Peyer's patch (tissue), 4 donors: Measurements from ENCODE around the gene PERCC1. TPM values are rescaled to one million over a fixed set of nuclear protein-coding genes. Genes with fewer than 3 reads are reported as not detected.

ENCODE experiments used
- DNase-seq, 3 donors: peaks; one replicate each; pipeline ENCODE4 v3.0.0-alpha.2; 2017 to 2019
- H3K27ac ChIP-seq, 4 donors: fragments of 200-600 bp; sonication (generic); one replicate each; pipeline ENCODE4 v1.5.1; 2016 to 2019
- H3K27me3 ChIP-seq, 2 donors: fragments of 200-600 bp; sonication (generic); one replicate each; pipeline ENCODE4 v1.5.1; 2019
- H3K36me3 ChIP-seq, 3 donors: fragments of 200-600 bp; sonication (generic); one replicate each; pipeline ENCODE4 v1.5.1; 2016 to 2019
- H3K4me1 ChIP-seq, 4 donors: fragments of 200-600 bp; sonication (generic); one replicate each; pipeline ENCODE4 v1.5.1; 2016 to 2019
- H3K4me3 ChIP-seq, 4 donors: fragments of 200-600 bp; sonication (generic); 1 replicate in 3 of 4; 2 replicates in 1 of 4; pipeline ENCODE4 v1.5.1; 2016 to 2019; ENCODE audit warnings: mild to moderate bottlenecking in 1 of 4
- H3K9me3 ChIP-seq, 4 donors: fragments of 200-600 bp; sonication (generic); one replicate each; pipeline ENCODE4 v1.5.1; 2016 to 2019; ENCODE audit warnings: mild to moderate bottlenecking in 1 of 4
- POLR2A ChIP-seq, 2 donors: fragments of 450-650 bp; IDR thresholded peaks; one replicate each; pipeline ENCODE4 v1.5.1; 2017; ENCODE audit warnings: antibody characterized with exemption in 2 of 2, mild to moderate bottlenecking in 2 of 2, moderate library complexity in 2 of 2
- total RNA-seq, 4 donors: library from RNA; depleted of rRNA; stranded (reverse); fragments of >200 nt; gene quantifications; one replicate each; pipeline ENCODE4 v1.1.0, GENCODE V29; 2016
- TF ChIP-seq, protein P1 (sequence below), 6 experiments: fragments of 450-650 bp in 4 of 6; fragments of 200-600 bp in 2 of 6; sonication (generic) in 1 of 6; IDR thresholded peaks; one replicate each; pipeline ENCODE4 v1.5.1; 2017 to 2019; ENCODE audit warnings: antibody characterized with exemption in 6 of 6, mild to moderate bottlenecking in 3 of 6, moderate library complexity in 1 of 6

The PERCC1 gene
- total RNA-seq, 4 donors from 2014 or later, result not detected

DNA sequence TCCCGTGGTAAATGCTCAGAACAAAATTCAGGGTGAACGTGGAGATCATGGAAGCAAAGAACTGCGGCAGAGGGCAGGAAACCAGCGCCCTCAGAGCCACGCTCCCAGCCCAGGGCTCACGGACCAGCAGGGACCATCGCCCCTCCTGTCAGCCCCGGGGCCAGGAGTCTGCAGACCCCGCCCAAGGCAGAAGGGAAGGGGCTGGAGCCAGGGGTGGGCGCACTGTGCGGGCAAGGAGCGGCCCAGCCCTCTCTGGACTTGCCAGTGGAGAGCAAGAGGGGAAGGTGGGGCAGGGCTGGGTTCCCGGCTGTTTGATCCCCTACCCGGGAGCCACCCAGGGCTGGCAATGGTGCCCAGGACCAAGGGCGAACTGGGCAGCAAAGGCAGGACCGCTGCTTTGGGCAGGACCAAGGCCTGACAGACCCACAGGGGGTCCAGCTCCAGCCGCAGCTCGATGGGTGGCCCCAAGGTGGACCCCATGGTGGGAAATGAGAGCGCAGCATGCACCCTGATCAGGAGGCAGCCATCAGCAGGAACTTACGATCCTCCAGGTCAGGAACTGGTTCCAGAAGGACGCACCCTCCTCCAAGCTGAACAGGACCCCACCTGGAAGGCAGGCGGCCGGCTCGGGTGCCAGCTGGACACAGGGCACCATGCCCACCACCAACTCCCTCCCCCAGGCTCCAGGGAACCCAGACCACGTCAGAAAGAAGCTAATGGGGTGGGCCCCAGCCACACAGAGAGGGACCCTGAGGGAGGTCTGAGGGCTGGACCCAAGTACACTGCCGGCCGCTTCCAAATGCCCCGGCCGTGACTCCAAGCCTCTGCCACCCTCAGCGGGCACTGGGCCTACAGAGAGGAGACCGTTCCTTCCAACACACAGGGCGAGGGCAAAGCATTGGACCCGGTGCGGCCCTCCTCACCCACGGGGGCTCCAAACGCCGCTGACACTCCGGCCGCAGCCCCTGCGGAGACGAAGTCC lies 24.6 kb downstream of the PERCC1 start:
- Histone ChIP-seq H3K27ac (no peak overlapping the region), H3K9me3 (no peaks in the 10 kb centered on the region), H3K4me1 (peaks cover 0 to 8% (median 2%) of the 10 kb centered on the region in 4 donors), H3K36me3 (peaks cover 0 to 89% (median 0%) of the 10 kb centered on the region in 3 donors), H3K27me3 (no peaks in the 10 kb centered on the region), H3K4me3 (no peak overlapping the region)
- no peak for TF ChIP-seq POLR2A (IDR thresholded peaks at IDR 0.05)
- TF ChIP-seq, protein P1, sequence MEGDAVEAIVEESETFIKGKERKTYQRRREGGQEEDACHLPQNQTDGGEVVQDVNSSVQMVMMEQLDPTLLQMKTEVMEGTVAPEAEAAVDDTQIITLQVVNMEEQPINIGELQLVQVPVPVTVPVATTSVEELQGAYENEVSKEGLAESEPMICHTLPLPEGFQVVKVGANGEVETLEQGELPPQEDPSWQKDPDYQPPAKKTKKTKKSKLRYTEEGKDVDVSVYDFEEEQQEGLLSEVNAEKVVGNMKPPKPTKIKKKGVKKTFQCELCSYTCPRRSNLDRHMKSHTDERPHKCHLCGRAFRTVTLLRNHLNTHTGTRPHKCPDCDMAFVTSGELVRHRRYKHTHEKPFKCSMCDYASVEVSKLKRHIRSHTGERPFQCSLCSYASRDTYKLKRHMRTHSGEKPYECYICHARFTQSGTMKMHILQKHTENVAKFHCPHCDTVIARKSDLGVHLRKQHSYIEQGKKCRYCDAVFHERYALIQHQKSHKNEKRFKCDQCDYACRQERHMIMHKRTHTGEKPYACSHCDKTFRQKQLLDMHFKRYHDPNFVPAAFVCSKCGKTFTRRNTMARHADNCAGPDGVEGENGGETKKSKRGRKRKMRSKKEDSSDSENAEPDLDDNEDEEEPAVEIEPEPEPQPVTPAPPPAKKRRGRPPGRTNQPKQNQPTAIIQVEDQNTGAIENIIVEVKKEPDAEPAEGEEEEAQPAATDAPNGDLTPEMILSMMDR (IDR thresholded peaks at IDR 0.05), result no peak
- DNase-seq, result no peak

DNA sequence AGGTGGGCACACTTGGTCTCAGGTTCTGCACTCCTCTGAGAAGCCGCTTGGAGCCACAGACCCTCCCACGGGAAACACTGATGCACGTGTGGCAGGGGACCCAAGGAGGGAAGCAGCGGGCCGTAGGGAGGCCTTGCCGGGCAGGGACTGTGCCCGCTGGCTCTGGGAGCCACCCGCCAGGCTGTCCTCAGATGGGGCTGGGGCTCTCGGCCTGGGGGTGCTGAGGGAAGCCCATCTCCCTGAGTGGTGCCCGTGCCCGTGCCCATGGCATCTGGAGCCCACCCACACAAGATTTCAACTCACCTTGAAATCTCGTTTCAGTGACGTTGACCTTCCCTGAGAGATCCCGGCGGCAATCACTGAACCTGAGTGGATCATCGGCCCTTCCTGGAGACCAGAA lies 26.1 kb downstream of the PERCC1 start:
- DNase-seq, result no peak
- H3K4me3 ChIP-seq, result no peak overlapping the region
- no peaks in the 10 kb centered on the region for H3K9me3 ChIP-seq
- no peak overlapping the region for H3K27ac ChIP-seq
- H3K4me1 ChIP-seq, result peaks cover 0 to 8% (median 2%) of the 10 kb centered on the region in 4 donors
- H3K36me3 ChIP-seq, result peaks cover 0 to 88% (median 0%) of the 10 kb centered on the region in 3 donors
- no peak for TF ChIP-seq POLR2A (IDR thresholded peaks at IDR 0.05)
- TF ChIP-seq, protein P1 (IDR thresholded peaks at IDR 0.05), result no peak
- H3K27me3 ChIP-seq, result no peaks in the 10 kb centered on the region

DNA sequence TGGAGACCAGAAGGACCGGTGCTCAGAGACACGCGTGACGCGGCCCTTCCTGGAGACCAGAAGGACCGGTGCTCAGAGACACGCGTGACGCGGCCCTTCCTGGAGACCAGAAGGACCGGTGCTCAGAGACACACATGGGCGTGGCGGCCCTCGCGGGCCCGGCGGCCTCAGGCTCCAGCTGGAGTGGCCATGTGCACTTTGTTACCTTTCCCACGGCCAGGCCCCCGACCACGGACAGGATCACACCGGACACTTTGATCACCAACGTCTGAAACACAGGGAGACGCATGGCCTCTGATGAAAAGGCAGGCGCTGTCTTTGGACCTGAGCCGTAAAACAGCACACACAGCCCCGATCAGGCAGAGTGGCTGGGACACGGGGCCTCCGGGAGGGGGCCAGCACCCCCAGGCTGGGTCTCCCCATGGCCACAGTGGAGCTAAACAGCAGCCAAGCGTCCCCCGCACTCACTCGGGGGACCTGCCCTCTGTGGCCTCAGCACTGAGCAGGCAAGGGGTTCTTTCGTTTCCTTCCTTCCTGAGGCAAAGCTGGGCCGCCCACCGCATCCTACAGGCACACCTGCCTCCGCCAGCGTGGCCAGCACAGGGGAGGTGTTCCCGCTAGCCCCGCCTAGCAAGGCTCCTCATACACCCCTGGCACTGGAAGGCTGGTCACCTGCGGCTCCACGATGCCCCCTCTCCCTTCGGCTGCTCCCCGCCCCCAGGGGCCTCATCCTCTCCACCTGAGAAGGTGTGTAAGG lies 26.8 kb downstream of the PERCC1 start:
- H3K27ac ChIP-seq, result no peak overlapping the region
- no peak for DNase-seq
- no peaks in the 10 kb centered on the region for H3K9me3 ChIP-seq
- peaks cover 0 to 81% (median 0%) of the 10 kb centered on the region in 3 donors for H3K36me3 ChIP-seq
- TF ChIP-seq, protein P1 (IDR thresholded peaks at IDR 0.05), result no peak
- no peak for TF ChIP-seq POLR2A (IDR thresholded peaks at IDR 0.05)
- no peak overlapping the region for H3K4me3 ChIP-seq
- H3K4me1 ChIP-seq, result peaks cover 0 to 8% (median 2%) of the 10 kb centered on the region in 4 donors
- no peaks in the 10 kb centered on the region for H3K27me3 ChIP-seq

DNA sequence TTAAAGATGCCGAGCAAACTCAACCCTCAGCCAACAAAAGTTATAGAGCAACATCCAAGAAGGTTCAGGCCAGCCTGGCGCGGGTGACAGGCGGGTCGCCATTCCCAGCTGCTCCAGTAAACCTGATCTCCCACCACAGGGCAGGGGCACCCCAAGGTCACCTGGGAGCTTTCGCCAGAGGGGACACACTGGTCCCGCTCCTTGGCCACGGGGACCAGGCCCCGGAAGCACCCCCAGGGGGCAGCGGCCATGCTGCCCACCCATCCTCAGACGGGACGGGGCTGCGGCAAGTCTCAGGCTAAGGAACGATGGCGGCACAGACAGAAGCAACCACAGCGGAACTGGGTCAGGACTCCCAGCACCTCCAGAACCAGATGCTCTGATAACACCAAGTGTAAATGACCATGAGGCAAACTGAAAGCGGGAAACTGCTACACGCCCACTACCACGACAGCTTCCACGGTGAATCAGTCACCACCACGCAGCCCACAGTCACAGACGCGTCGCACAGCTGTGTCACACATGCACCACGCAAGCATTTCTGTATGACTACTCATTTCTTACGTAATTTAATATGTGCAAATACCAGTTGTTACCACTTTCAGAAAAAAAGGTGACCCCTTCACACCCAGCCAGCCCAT lies 27.6 kb downstream of the PERCC1 start:
- Histone ChIP-seq H3K36me3 (peaks cover 0 to 73% (median 0%) of the 10 kb centered on the region in 3 donors), H3K27ac (peak overlapping the region in 1 of 4 donors; percentile 60), H3K4me1 (peaks cover 0 to 8% (median 2%) of the 10 kb centered on the region in 4 donors), H3K27me3 (no peaks in the 10 kb centered on the region), H3K9me3 (no peaks in the 10 kb centered on the region), H3K4me3 (no peak overlapping the region)
- TF ChIP-seq POLR2A (IDR thresholded peaks at IDR 0.05), result no peak
- TF ChIP-seq, protein P1 (IDR thresholded peaks at IDR 0.05), result no peak
- DNase-seq, result no peak

DNA sequence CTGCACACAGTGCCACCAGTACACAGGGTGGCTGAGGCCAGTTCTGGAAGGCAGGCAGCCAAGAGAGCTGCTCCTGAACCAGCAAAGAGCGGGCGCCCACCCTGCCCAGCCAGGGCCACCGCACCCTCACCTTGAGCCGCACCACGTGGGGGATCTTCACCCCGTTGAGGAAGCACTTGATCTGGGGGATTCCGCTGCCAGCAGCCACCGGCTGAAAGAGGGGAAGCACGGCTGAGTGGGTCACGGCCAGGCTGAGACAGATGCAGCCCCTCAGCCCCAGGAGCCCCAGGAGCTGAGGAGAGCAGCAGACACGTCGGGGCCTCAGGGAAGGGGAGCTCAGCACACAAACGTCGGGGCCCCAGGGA lies 28.1 kb downstream of the PERCC1 start:
- Histone ChIP-seq H3K4me3 (no peak overlapping the region), H3K4me1 (peaks cover 0 to 8% (median 2%) of the 10 kb centered on the region in 4 donors), H3K27ac (peak overlapping the region in 1 of 4 donors; percentile 60), H3K27me3 (no peaks in the 10 kb centered on the region), H3K9me3 (no peaks in the 10 kb centered on the region), H3K36me3 (peaks cover 0 to 69% (median 0%) of the 10 kb centered on the region in 3 donors)
- TF ChIP-seq POLR2A (IDR thresholded peaks at IDR 0.05), result no peak
- TF ChIP-seq, protein P1 (IDR thresholded peaks at IDR 0.05), result no peak
- peak in 2 of 3 donors; percentile 76 to 79 for DNase-seq
